ENCODE results near the gene KLHL20. TPM values are rescaled to one million over a fixed set of nuclear protein-coding genes. Genes with fewer than 3 reads are reported as not detected.

KLHL20 gene
- total and polyA plus RNA-seq, 2 of the 13 experiments (the other 11 are each of a cell fraction or from before 2014, with no cell fraction given): 7.4 to 14.3 TPM

- no peak for TF ChIP-seq ZNF609 (CRISPR knock-in tag; IDR thresholded peaks at IDR 0.05; ENCODE audit: borderline replicate concordance)
- TF ChIP-seq ZNF646 (CRISPR knock-in tag; IDR thresholded peaks at IDR 0.05): no peak
- TF ChIP-seq ZBTB38 (CRISPR knock-in tag; IDR thresholded peaks at IDR 0.05): no peak
- no peak for TF ChIP-seq HBP1 (CRISPR knock-in tag; IDR thresholded peaks at IDR 0.05; ENCODE audit: low read depth)
- TF ChIP-seq ZXDC (CRISPR knock-in tag; IDR thresholded peaks at IDR 0.05): no peak
- no peak for TF ChIP-seq KLF13 (CRISPR knock-in tag; IDR thresholded peaks at IDR 0.05)
- no peak for TF ChIP-seq SRF (IDR thresholded peaks at IDR 0.05; ENCODE audit: low read depth, low read length)
Observed at GRCh38 chr1:173768206-173768605, 53.4 kb downstream of the KLHL20 start (continued).

Data from HepG2 (cell line).